Liver (tissue), 9 donors: ENCODE data around the gene CCR4. TPM values are rescaled to one million over a fixed set of nuclear protein-coding genes. Genes with fewer than 3 reads are reported as not detected.
"Not testable (repeated sequence)": the region's sequence is repeated elsewhere in the genome, so short reads cannot be mapped to it uniquely, and the experiment has no call there.

ENCODE experiments used
- DNase-seq: peaks from one replicate; pipeline ENCODE4 v3.0.0-alpha.2; 2017; ENCODE audit warnings: low spot score
- H3K27ac ChIP-seq, 2 donors: one replicate each; pipeline ENCODE4 v1.7.0; 2013; ENCODE audit warnings: inconsistent platforms in 2 of 2, low read length in 2 of 2, control low read depth in 1 of 2, low read depth in 1 of 2, mild to moderate bottlenecking in 1 of 2
- H3K27me3 ChIP-seq, 4 donors: one replicate each; pipeline versions ENCODE4 v1.6.1 to v1.7.0; 2013; ENCODE audit warnings: low read length in 3 of 4, inconsistent platforms in 1 of 4, mild to moderate bottlenecking in 1 of 4, moderate library complexity in 1 of 4; ENCODE audit not compliant: control insufficient read depth in 4 of 4, insufficient read depth in 4 of 4
- H3K36me3 ChIP-seq, 4 donors: one replicate each; pipeline versions ENCODE4 v1.6.1 to v1.7.0; 2013; ENCODE audit warnings: low read length in 3 of 4, mild to moderate bottlenecking in 3 of 4, low read depth in 1 of 4, moderate library complexity in 1 of 4; ENCODE audit not compliant: control insufficient read depth in 4 of 4, insufficient read depth in 3 of 4
- H3K4me1 ChIP-seq, 4 donors: one replicate each; pipeline versions ENCODE4 v1.6.1 to v1.7.0; 2013; ENCODE audit warnings: low read length in 3 of 4, mild to moderate bottlenecking in 3 of 4, moderate library complexity in 1 of 4; ENCODE audit not compliant: control insufficient read depth in 4 of 4, insufficient read depth in 4 of 4
- H3K4me3 ChIP-seq, 3 donors: one replicate each; pipeline versions ENCODE4 v1.6.1 to v1.7.0; 2013; ENCODE audit warnings: low read length in 3 of 3, control low read depth in 1 of 3, low read depth in 1 of 3, mild to moderate bottlenecking in 1 of 3
- H3K9ac ChIP-seq, 2 donors: one replicate each; pipeline ENCODE4 v1.7.0; 2013; ENCODE audit warnings: low read length in 2 of 2, mild to moderate bottlenecking in 2 of 2, moderate library complexity in 2 of 2, control low read depth in 1 of 2, low read depth in 1 of 2
- H3K9me3 ChIP-seq, 4 donors: one replicate each; pipeline versions ENCODE4 v1.6.1 to v1.7.0; 2013; ENCODE audit warnings: low read length in 3 of 4; ENCODE audit not compliant: control insufficient read depth in 4 of 4
- ATF3 ChIP-seq: IDR thresholded peaks from 2 replicates; pipeline ENCODE4 v1.6.1; 2016; ENCODE audit warnings: antibody characterized with exemption
- CTCF ChIP-seq: fragments of 150-350 bp; IDR thresholded peaks from 2 replicates; pipeline ENCODE4 v1.5.1; 2017; ENCODE audit warnings: improper control_type of control experiment, low read depth, low read length; ENCODE audit not compliant: missing input control
- EGR1 ChIP-seq, 2 donors: IDR thresholded peaks; 2 replicates each; pipeline ENCODE4 v1.6.1; 2016 to 2018; ENCODE audit warnings: antibody characterized with exemption in 2 of 2, low read depth in 2 of 2
- FOXA1 ChIP-seq: IDR thresholded peaks from 2 replicates; pipeline ENCODE4 v1.6.1; 2016; ENCODE audit warnings: antibody characterized with exemption
- FOXA2 ChIP-seq: IDR thresholded peaks from 2 replicates; pipeline ENCODE4 v1.6.1; 2016; ENCODE audit warnings: antibody characterized with exemption
- HNF4A ChIP-seq, 2 donors: conservative IDR thresholded peaks; 2 replicates each; pipeline ENCODE4 v1.6.1; 2016; ENCODE audit warnings: antibody characterized with exemption in 2 of 2, mild to moderate bottlenecking in 2 of 2
- HNF4G ChIP-seq: IDR thresholded peaks from 2 replicates; pipeline ENCODE4 v1.6.1; 2016; ENCODE audit warnings: antibody characterized with exemption
- MAX ChIP-seq: IDR thresholded peaks from 2 replicates; pipeline ENCODE4 v1.6.1; 2016; ENCODE audit warnings: antibody characterized with exemption
- NR2F2 ChIP-seq: IDR thresholded peaks from 2 replicates; pipeline ENCODE4 v1.6.1; 2016; ENCODE audit warnings: antibody characterized with exemption
- RAD21 ChIP-seq, 2 donors: IDR thresholded peaks; 2 replicates each; pipeline ENCODE4 v1.6.1; 2016; ENCODE audit warnings: antibody characterized with exemption in 2 of 2, mild to moderate bottlenecking in 2 of 2
- REST ChIP-seq: IDR thresholded peaks from 2 replicates; pipeline ENCODE4 v1.6.1; 2016; ENCODE audit warnings: antibody characterized with exemption, mild to moderate bottlenecking
- RXRA ChIP-seq, 2 donors: IDR thresholded peaks; 2 replicates each; pipeline ENCODE4 v1.6.1; 2017 to 2018; ENCODE audit warnings: antibody characterized with exemption in 2 of 2, mild to moderate bottlenecking in 1 of 2
- SP1 ChIP-seq: IDR thresholded peaks from 2 replicates; pipeline ENCODE4 v1.6.1; 2018; ENCODE audit warnings: antibody characterized with exemption, mild to moderate bottlenecking
- TAF1 ChIP-seq: conservative IDR thresholded peaks from 2 replicates; pipeline ENCODE4 v1.6.1; 2016; ENCODE audit warnings: antibody characterized with exemption, mild to moderate bottlenecking
- YY1 ChIP-seq: IDR thresholded peaks from 2 replicates; pipeline ENCODE4 v1.6.1; 2016; ENCODE audit warnings: antibody characterized with exemption, mild to moderate bottlenecking
- ZBTB33 ChIP-seq: IDR thresholded peaks from 2 replicates; pipeline ENCODE4 v1.6.1; 2016; ENCODE audit warnings: antibody characterized with exemption
- WGBS: extraction: QIAGEN DNeasy Blood & Tissue Kit; methylation state at CpG from one replicate; pipeline ENCODE4 v1.1.7; 2013; 5-methylcytosine and 5-hydroxymethylcytosine counted together
- polyA plus RNA-seq, 2 donors: library from polyadenylated mRNA; stranded (reverse) in 1 of 2; unstranded in 1 of 2; fragments of 200-250 nt in 1 of 2; fragments of >200 nt in 1 of 2; fragmentation: Nextera tagmentation in 1 of 2; extraction: Ambion mirVana in 1 of 2; gene quantifications; one replicate each; pipeline versions ENCODE4 v1.2.1 to v1.2.3, GENCODE V29; 2013 to 2015
- total RNA-seq, 2 donors: library from RNA; depleted of rRNA; stranded (reverse); fragments of >200 nt; gene quantifications; one replicate each; pipeline ENCODE4 v1.2.3, GENCODE V29; 2014
- donor health status: healthy.
- donor health status: healthy.
- donor health status: healthy.
- donor health status: healthy.
- donor health status: healthy.

Gene CCR4
- total and polyA plus RNA-seq, 4 donors = 0.07 to 1.0 (median 0.17) TPM

GRCh38 chr3:32961189-32961715, 9.8 kb downstream of the CCR4 start:
- Histone ChIP-seq H3K4me3 (no peak overlapping the region), H3K9me3 (peaks cover 0 to 4% (median 0%) of the 10 kb centered on the region in 4 donors), H3K9ac (no peak overlapping the region), H3K36me3 (no peaks in the 10 kb centered on the region), H3K4me1 (no peaks in the 10 kb centered on the region), H3K27ac (no peak overlapping the region), H3K27me3 (no peaks in the 10 kb centered on the region)
- TF ChIP-seq HNF4A (conservative IDR thresholded peaks at IDR 0.05) = no peak
- TF ChIP-seq RAD21 (IDR thresholded peaks at IDR 0.05) = no peak
- TF ChIP-seq FOXA1 = no peak
- TF ChIP-seq ATF3 = no peak
- TF ChIP-seq CTCF = no peak
- no peak for TF ChIP-seq FOXA2
- no peak for TF ChIP-seq RXRA (IDR thresholded peaks at IDR 0.05)
- 84% methylated on average over 5 of the region's 5 CpGs for WGBS
- no peak for DNase-seq

GRCh38 chr3:32963871-32964270, 12.4 kb downstream of the CCR4 start:
- 88% methylated on average over 3 of the region's 3 CpGs for WGBS
- Histone ChIP-seq H3K9me3 (peaks cover 0 to 4% (median 0%) of the 10 kb centered on the region in 4 donors), H3K27ac (no peak overlapping the region), H3K9ac (no peak overlapping the region), H3K27me3 (no peaks in the 10 kb centered on the region), H3K4me3 (no peak overlapping the region), H3K36me3 (no peaks in the 10 kb centered on the region), H3K4me1 (peaks cover 0 to 2% (median under 1%) of the 10 kb centered on the region in 4 donors)
- no peak for TF ChIP-seq EGR1 (IDR thresholded peaks at IDR 0.05; ENCODE audit: low read depth in 2 of 2)
- no peak for TF ChIP-seq ATF3
- no peak for TF ChIP-seq REST
- TF ChIP-seq MAX = no peak
- no peak for TF ChIP-seq YY1
- no peak for TF ChIP-seq RXRA (IDR thresholded peaks at IDR 0.05)
- no peak for TF ChIP-seq TAF1
- TF ChIP-seq RAD21 (IDR thresholded peaks at IDR 0.05) = no peak
- TF ChIP-seq ZBTB33 = no peak
- TF ChIP-seq SP1 = no peak
- TF ChIP-seq HNF4A (conservative IDR thresholded peaks at IDR 0.05) = no peak
- TF ChIP-seq NR2F2 = no peak
- TF ChIP-seq HNF4G = no peak
- TF ChIP-seq FOXA2 = no peak
- no peak for DNase-seq

GRCh38 chr3:32964781-32965180, 13.3 kb downstream of the CCR4 start:
- H3K9me3 ChIP-seq, H3K27ac ChIP-seq, H3K36me3 ChIP-seq, DNase-seq, H3K4me3 ChIP-seq, H3K27me3 ChIP-seq, H3K4me1 ChIP-seq, H3K9ac ChIP-seq: not testable (repeated sequence)
- 81% methylated on average over 2 of the region's 2 CpGs for WGBS

- peaks cover 0 to 11% (median 1%) of the 10 kb centered on the region in 4 donors for H3K4me1 ChIP-seq
- not testable (repeated sequence) for H3K9ac ChIP-seq, H3K4me3 ChIP-seq, DNase-seq, H3K27ac ChIP-seq, H3K36me3 ChIP-seq, H3K27me3 ChIP-seq, H3K9me3 ChIP-seq
- 92% methylated on average over 2 of the region's 2 CpGs for WGBS
These were observed 14.3 kb downstream of the CCR4 start for GRCh38 chr3:32965617-32966213.
